Right ventricle myocardium inferior (tissue), 1 donor: Measurements from ENCODE around the gene PHKA1. TPM values are rescaled to one million over a fixed set of nuclear protein-coding genes. Genes with fewer than 3 reads are reported as not detected.
A peak's percentile ranks its signal among the peaks of the same experiment; 100 is the strongest.
"Not testable (repeated sequence)": the region's sequence is repeated elsewhere in the genome, so short reads cannot be mapped to it uniquely, and the experiment has no call there.

Source experiments
- ATAC-seq: fragments of 200-7000 bp; cut with Tn5 transposase; one replicate; pipeline ENCODE4 v1.9.1; 2020; ENCODE audit warnings: mild to moderate bottlenecking, moderate library complexity
- DNase-seq: peaks from one replicate; pipeline ENCODE4 v3.0.0; 2021; ENCODE audit errors: missing footprints
- intact Hi-C: fragments of 100-400 bp; cut with DNase I; formaldehyde crosslinking; loops from one replicate; pipeline ENCODE4 v1.11.0; 2022
- total RNA-seq: library from RNA; stranded (reverse); fragmentation: NEBNext Ultra II Directional; extraction: Animal tissue kit (Norgen Biotek cat#: 25700); gene quantifications from one replicate; pipeline ENCODE4 v1.2.1, GENCODE V29; 2021
- donor health status: DM: no; HTN: yes; CAD: no; lungs with severe emphysema.

Gene PHKA1
- total RNA-seq, 1 donor from 2014 or later: 16.1 TPM

DNA sequence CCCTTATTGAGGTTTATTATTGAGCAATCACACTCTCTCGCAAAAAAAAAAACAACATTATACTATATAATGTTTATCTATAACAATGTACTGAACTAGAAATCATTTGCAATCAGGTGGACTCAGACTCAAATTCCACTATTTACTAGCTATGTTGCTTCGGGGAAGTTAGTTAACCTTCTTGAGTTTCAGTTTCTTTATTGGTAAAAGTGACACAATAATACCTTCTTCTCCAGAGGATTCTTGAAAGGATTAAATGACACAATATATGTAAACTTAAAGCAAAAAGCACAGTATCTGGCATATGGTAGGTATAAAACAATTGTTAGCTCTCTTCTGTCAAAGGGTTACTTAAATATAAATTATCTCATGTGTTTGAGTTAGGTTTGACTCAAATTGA is 110.0 kb downstream of the PHKA1 start:
- no peak for ATAC-seq

DNA sequence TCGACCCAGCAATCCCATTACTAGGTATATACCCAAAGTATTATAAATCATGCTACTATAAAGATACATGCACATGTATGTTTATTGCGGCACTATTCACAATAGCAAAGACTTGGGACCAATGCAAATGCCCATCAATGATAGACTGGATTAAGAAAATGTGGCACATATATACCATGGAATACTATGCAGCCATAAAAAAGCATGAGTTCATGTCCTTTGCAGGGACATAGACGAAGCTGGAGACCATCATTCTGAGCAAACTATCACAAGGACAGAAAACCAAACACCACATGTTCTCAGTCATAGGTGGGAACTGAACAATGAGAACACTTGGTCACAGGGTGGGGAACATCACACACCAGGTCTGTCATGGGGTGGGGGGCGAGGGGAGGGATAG is 123.1 kb downstream of the PHKA1 start:
- intact Hi-C loops, ATAC-seq: not testable (repeated sequence)

More for the DNA sequence above, 110.0 kb downstream of the PHKA1 start:
- no peak for DNase-seq
- intact Hi-C loops: no loop called here

GRCh38 chrX:72584163-72584562 is 129.9 kb downstream of the PHKA1 start:
- ATAC-seq (no peak), DNase-seq (no peak)
- intact Hi-C loops: no loop called here

More for the DNA sequence above, 123.1 kb downstream of the PHKA1 start:
- not testable (repeated sequence) for DNase-seq

- DNase-seq (no peak), ATAC-seq (no peak)
- intact Hi-C loops: no loop called here
Observed at GRCh38 chrX:72576141-72576894, 137.8 kb downstream of the PHKA1 start.

- no peak for DNase-seq
Observed at GRCh38 chrX:72573158-72573511, 141.0 kb downstream of the PHKA1 start.

GRCh38 chrX:72572248-72573157 is 141.6 kb downstream of the PHKA1 start, which contains the start of gene HDAC8:
Gene HDAC8, minus strand, starts transcription at chrX:72572843. Its CDS starts 82 bp downstream, at chrX:72572761.
- peak; percentile 90 for ATAC-seq
- intact Hi-C loops: no loop called here
- DNase-seq: peak; percentile 82

More at GRCh38 chrX:72573158-72573511, 141.0 kb downstream of the PHKA1 start:
- ATAC-seq: no peak
- intact Hi-C loops: no loop called here

DNA sequence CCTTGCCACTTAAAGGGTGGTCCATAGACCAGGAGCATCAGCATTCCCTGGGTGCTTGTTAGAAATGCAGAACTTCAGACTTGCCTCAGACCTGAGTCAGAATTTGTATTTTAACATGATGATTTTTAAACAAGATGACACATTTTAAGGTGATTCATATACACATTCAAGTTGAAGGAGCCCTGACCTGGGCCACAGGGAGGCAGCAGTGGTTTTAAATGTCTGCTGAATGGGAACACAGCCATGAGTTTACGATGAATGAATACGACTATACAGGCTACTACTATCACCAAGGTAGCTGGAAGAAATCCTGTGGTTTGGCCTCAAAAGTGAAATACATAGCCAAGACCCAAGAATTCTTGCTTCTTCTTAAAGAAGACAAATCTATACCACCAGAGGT is 144.3 kb downstream of the PHKA1 start:
- DNase-seq (no peak), ATAC-seq (no peak)
- intact Hi-C loops: no loop called here

GRCh38 chrX:72568406-72569092 is 145.6 kb downstream of the PHKA1 start:
- DNase-seq (no peak), ATAC-seq (no peak)
- intact Hi-C loops: no loop called here

DNA sequence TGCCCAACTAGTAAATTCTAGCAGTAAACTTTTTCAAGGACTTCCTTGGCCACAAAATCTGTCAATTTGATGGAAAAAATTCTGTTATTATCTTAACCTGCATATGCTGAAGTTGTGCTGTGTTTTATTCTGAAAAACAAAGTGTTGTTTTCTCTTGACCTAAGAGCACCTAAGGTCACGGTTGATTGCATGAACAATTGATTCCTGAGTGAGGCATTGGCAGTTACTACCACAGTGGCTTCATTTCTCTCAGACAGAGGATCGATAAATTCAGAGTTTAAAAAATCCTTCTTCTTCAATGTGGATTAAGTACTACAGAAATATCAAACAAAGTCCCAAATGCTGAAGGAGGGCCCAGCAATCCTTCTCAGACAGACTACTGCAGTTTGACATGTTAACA is 147.7 kb downstream of the PHKA1 start:
- intact Hi-C loops: no loop called here
- DNase-seq (no peak), ATAC-seq (no peak)

GRCh38 chrX:72559655-72560054 is 154.5 kb downstream of the PHKA1 start:
- DNase-seq, ATAC-seq, intact Hi-C loops: not testable (repeated sequence)

DNA sequence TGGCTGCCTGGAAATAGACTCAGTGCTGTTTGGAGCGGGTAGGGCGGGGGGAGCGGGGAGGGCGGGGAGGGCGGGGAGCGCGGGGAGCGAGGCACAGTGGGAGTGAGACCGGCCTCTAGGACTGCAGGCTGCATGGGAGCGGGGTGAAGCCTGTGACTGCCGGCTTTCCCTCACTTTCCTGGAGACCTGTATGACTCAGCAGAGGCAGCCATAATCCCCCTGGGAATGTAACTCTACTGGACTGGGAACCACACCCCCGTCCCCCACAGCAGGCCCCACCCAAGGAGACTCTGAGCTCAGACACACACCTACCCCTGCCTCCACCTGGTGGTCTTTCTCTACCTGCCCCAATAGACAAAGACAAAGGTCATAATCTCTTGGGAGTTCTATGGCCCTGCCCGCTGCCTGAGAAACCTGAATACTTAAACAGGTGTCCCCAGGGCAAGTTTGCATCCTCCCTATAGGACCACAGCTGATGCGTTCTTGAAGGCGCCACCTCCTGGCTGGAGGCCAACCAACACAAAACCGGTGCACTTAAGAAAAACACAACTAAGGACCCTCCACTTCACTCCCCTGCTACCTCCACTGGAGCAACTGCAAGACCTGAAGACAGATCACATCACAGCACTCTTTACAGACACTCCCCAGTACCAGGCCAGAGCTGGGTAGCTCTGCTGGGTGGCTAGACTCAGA is 159.5 kb downstream of the PHKA1 start:
- intact Hi-C loops: no loop called here
- DNase-seq (peak; percentile 31), ATAC-seq (no peak)

- intact Hi-C loops, DNase-seq, ATAC-seq: not testable (repeated sequence)
Observed at GRCh38 chrX:72552443-72552842, 161.7 kb downstream of the PHKA1 start.

- ATAC-seq: no peak
- intact Hi-C loops: no loop called here
- no peak for DNase-seq
Observed at GRCh38 chrX:72545990-72546389, 168.1 kb downstream of the PHKA1 start.

- DNase-seq (no peak), ATAC-seq (peak; percentile 42)
- intact Hi-C loops: no loop called here
Observed at GRCh38 chrX:72540318-72540717, 173.8 kb downstream of the PHKA1 start.

GRCh38 chrX:72539822-72540221 is 174.3 kb downstream of the PHKA1 start:
- no peak for DNase-seq
- no peak for ATAC-seq
- intact Hi-C loops: loop anchor here (5.0 to 10.0 kb wide), 2 partner anchors 155 to 233 kb away; partner anchors contain the start of gene CITED1

DNA sequence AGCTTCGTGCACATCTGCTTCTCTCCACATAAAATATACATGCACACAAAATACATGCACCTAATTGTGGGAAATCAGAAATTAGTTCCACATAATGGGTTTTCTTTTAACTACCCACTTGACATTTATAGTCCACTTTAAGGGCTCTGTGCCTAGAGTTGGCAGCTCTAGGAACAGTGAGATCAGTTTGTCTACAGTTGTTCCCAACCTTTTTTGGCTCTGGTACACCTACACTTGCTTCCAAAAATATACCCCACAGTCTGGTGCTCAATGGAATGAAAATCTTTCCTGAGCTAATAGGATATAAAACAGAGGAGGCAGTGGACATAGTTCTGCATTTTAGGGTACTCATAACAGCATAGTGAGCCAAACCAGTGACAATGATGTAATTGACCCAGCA is 177.6 kb downstream of the PHKA1 start:
- intact Hi-C loops: loop anchor here (5.0 to 10.0 kb wide), 2 partner anchors 152 to 229 kb away; partner anchors contain the start of gene CITED1
- ATAC-seq (peak; percentile 71), DNase-seq (no peak)

GRCh38 chrX:72532366-72532765 is 181.7 kb downstream of the PHKA1 start:
- ATAC-seq: no peak
- intact Hi-C loops: loop anchor here (10.0 kb wide), 1 partner anchor 148 kb away; no protein-coding TSS in a partner anchor

More at GRCh38 chrX:72532366-72532765, 181.7 kb downstream of the PHKA1 start:
- no peak for DNase-seq
